Activated T-helper 1 cell treated with Interleukin-2 at 50 U/mL for 16 hours (primary cell): Measurements from ENCODE around the gene GPR142.

ENCODE experiments used
- DNase-seq: peaks from one replicate; pipeline ENCODE4 v3.0.0-alpha.2; 2020; ENCODE audit warnings: low read depth

Gene GPR142

GRCh38 chr17:74367206-74367605 lies at the start of gene GPR142:
Gene GPR142 (plus strand): TSS chr17:74367506. CDS start chr17:74369541, 2,035 bp downstream.
- no peak for DNase-seq

- DNase-seq, result no peak
These were observed 48.9 kb upstream of the GPR142 start for GRCh38 chr17:74318391-74318790.

- no peak for DNase-seq
These were observed 42.8 kb upstream of the GPR142 start for GRCh38 chr17:74324521-74324920.

GRCh38 chr17:74325376-74325742 lies 41.9 kb upstream of the GPR142 start:
- DNase-seq, result no peak

GRCh38 chr17:74325743-74326379 lies 41.4 kb upstream of the GPR142 start, which contains the start of gene KIF19:
Gene KIF19 (plus strand): TSS chr17:74326226. CDS start chr17:74326350, 124 bp downstream.
- peak; percentile 45 for DNase-seq

GRCh38 chr17:74326506-74326905 lies 40.8 kb upstream of the GPR142 start:
- no peak for DNase-seq

GRCh38 chr17:74328487-74328886 lies 38.8 kb upstream of the GPR142 start:
- no peak for DNase-seq

GRCh38 chr17:74329378-74329777 lies 37.9 kb upstream of the GPR142 start:
- DNase-seq, result no peak

- DNase-seq, result no peak
These were observed 36.9 kb upstream of the GPR142 start for GRCh38 chr17:74330446-74330845.

- no peak for DNase-seq
These were observed 35.2 kb upstream of the GPR142 start for GRCh38 chr17:74332017-74332650.

- no peak for DNase-seq
These were observed 34.5 kb upstream of the GPR142 start for GRCh38 chr17:74332763-74333283.

- DNase-seq, result no peak
These were observed 32.8 kb upstream of the GPR142 start for GRCh38 chr17:74334393-74335039.

- DNase-seq, result no peak
These were observed 31.7 kb upstream of the GPR142 start for GRCh38 chr17:74335529-74336062.

GRCh38 chr17:74336307-74336706 lies 31.0 kb upstream of the GPR142 start:
- no peak for DNase-seq

GRCh38 chr17:74337834-74338500 lies 29.3 kb upstream of the GPR142 start:
- no peak for DNase-seq

GRCh38 chr17:74339537-74340195 lies 27.6 kb upstream of the GPR142 start:
- no peak for DNase-seq

- no peak for DNase-seq
These were observed 26.8 kb upstream of the GPR142 start for GRCh38 chr17:74340470-74341023.

GRCh38 chr17:74342224-74342623 lies 25.1 kb upstream of the GPR142 start:
- DNase-seq, result no peak

GRCh38 chr17:74343121-74343520 lies 24.2 kb upstream of the GPR142 start:
- no peak for DNase-seq

GRCh38 chr17:74343526-74344284 lies 23.6 kb upstream of the GPR142 start:
- no peak for DNase-seq

- DNase-seq, result no peak
These were observed 22.6 kb upstream of the GPR142 start for GRCh38 chr17:74344658-74345057.
